Activated T-cell treated with anti-CD3 and anti-CD28 coated beads for 24 hours (primary cell): Measurements from ENCODE around the gene ZNF724.

Experiments
- DNase-seq: peaks from one replicate; pipeline ENCODE4 v3.0.0-alpha.2; 2020; ENCODE audit warnings: low read depth

The ZNF724 gene

DNA sequence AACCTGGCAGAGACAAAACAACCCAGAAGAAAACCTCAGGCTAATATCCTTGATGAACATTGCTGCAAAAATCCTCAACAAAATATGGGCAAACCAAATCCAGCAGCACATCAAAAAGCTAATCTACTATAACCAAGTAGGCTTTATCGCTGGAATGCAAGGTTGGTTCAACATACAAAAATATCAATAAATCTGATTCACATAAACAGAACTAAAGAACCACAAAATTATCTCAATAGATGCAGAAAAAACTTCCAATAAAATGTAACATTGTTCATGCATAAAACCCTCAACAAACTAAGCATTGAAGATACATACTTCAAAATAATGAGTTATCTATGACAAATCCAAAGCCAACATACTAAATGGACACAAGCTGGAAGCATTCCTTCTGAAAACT, 8.8 kb downstream of the ZNF724 start:
- no peak for DNase-seq

DNA sequence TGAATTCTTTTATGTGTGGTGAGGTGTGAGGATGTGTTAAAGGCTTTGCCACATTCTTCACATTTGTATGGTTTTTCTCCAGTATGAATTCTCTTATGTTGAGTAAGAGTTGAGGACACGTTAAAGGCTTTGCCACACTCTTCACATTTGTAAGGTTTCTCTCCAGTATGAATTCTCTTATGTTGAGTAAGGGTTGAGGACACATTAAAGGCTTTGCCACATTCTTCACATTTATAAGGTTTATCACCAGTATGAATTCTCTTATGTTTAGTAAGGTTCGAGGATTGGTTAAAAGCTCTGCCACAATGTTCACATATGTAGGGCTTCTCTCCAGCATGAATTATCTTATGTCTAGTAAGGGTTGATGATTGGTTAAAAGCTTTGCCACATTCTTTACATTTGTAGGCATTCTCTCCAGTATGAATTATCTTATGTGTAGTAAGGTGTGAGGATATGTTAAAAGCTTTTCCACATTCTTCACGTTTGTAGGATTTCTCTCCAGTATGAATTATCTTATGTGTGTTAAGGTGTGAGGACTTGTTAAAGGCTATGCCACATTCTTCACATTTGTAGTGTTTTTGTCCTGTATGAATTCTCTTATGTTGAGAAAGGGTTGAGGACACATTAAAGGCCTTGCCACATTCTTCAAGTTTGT, 27.1 kb downstream of the ZNF724 start:
- no peak for DNase-seq

DNA sequence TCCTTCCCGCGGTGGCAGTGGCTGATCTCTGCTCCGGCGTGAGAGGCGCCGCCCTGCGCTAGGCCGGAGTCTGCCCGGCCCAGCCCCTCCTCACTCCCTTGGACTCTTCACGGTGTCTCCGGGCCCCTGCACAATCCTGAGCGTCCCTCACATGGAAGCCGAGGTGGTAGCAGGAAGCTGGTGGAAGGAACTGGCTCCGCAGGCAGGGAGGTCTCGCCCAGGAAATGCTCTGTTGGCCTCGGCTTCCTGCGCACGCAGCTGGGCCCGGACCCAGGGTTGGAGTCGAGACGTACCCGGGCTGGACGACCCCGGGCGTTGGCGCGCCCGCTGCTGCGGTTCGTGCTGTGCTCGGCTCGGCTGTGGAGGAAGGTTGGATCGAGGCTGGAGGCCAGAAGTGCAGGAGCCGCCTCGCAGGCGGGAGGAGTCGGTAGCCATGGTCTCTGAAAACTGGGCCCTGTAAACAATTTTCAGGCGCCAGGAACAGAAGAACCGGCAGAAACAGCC, 46.3 kb downstream of the ZNF724 start:
- no peak for DNase-seq

DNA sequence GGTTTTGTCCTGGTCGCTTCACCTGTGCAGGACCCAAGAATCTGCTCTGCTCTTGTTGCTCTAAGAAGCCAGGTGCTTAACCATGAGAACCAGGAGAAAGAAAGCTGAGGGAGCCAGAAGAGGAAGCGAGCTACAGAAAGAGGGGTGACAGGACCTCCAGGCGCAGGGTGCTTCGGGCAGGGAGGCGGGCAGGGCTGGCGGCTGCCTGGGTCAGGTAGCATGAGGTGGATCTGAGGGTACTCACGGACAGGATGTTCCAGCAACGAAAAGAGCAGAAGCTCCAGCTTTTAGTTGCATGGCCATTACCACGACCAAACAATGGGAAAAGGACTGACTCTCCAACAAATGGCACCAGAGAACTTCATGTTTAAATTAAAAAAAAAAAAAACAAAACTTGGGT, 59.9 kb downstream of the ZNF724 start:
- no peak for DNase-seq

DNA sequence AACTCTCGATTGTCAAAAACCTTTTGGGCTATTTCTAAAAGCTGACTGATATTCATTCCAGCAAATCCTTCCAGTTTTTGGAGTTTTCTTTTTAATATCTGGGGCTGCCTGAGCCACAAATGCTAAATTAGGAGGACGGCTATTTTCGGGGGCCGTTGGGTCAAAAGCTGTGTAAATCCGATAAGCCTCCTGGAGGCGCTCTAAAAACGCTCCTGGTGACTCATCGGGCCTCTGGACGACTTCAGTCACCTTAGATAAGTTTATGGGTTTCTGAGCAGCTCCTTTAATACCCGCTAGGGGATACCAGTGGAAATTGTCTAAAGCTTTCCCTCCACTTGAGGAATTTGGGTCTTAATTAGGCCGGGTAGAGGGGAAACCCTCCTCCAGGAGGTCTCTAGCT, 66.9 kb downstream of the ZNF724 start:
- DNase-seq: no peak
